ENCODE data around the gene PARVG.

DNA sequence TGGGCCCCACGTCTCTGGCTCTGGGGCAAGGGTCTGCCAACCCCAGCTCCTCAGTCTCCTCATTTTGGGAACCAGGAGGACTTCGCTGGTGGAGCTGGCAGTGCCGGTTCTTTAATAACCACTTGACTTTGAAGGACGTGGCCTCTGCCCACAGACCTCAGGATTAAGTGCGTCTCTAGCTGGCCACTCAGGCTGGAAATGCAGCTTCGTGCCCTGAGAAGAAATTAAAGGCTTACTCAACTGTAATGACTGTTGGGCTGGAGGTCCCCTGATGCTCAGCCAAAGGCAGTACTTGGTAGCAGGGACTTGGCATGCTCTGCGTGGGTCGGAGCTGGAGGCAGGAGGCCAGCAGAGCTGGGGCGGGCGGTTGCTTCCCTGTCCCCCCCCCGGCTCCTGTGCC lies 16.7 kb upstream of the PARVG start:
- TF ChIP-seq, protein P1, sequence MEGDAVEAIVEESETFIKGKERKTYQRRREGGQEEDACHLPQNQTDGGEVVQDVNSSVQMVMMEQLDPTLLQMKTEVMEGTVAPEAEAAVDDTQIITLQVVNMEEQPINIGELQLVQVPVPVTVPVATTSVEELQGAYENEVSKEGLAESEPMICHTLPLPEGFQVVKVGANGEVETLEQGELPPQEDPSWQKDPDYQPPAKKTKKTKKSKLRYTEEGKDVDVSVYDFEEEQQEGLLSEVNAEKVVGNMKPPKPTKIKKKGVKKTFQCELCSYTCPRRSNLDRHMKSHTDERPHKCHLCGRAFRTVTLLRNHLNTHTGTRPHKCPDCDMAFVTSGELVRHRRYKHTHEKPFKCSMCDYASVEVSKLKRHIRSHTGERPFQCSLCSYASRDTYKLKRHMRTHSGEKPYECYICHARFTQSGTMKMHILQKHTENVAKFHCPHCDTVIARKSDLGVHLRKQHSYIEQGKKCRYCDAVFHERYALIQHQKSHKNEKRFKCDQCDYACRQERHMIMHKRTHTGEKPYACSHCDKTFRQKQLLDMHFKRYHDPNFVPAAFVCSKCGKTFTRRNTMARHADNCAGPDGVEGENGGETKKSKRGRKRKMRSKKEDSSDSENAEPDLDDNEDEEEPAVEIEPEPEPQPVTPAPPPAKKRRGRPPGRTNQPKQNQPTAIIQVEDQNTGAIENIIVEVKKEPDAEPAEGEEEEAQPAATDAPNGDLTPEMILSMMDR (IDR thresholded peaks at IDR 0.05; ENCODE audit: insufficient read depth, low read length, poor library complexity, severe bottlenecking): no peak
- no peak for TF ChIP-seq EZH2phosphoT487 (conservative IDR thresholded peaks at IDR 0.05; ENCODE audit: low read length)

All from SU-DHL-6 (cell line).